Thymus (tissue), 14 donors: ENCODE data around the gene SLC35B1. TPM values are rescaled to one million over a fixed set of nuclear protein-coding genes. Genes with fewer than 3 reads are reported as not detected.
A peak's percentile ranks its signal among the peaks of the same experiment; 100 is the strongest.

Experiments used
- DNase-seq, 9 donors: peaks; one replicate each; pipeline ENCODE4 v3.0.0-alpha.2; 2013; ENCODE audit warnings: low spot score in 9 of 9, low read depth in 6 of 9, missing footprints in 1 of 9
- H3K27ac ChIP-seq, 2 donors: one replicate each; pipeline ENCODE4 v1.5.1; 2013; ENCODE audit warnings: control low read depth in 1 of 2, low read depth in 1 of 2, low read length in 1 of 2, mild to moderate bottlenecking in 1 of 2, moderate library complexity in 1 of 2
- H3K27me3 ChIP-seq, 2 donors: one replicate each; pipeline ENCODE4 v1.5.1; 2013; ENCODE audit warnings: low read length in 1 of 2; ENCODE audit not compliant: control insufficient read depth in 2 of 2, insufficient read depth in 1 of 2
- H3K36me3 ChIP-seq, 2 donors: one replicate each; pipeline ENCODE4 v1.5.1; 2013; ENCODE audit warnings: low read length in 1 of 2, mild to moderate bottlenecking in 1 of 2, moderate library complexity in 1 of 2; ENCODE audit not compliant: control insufficient read depth in 2 of 2, insufficient read depth in 2 of 2
- H3K4me1 ChIP-seq, 2 donors: one replicate each; pipeline ENCODE4 v1.5.1; 2013; ENCODE audit warnings: low read length in 2 of 2; ENCODE audit not compliant: control insufficient read depth in 2 of 2, insufficient read depth in 2 of 2
- H3K4me3 ChIP-seq, 2 donors: one replicate each; pipeline ENCODE4 v1.5.1; 2013; ENCODE audit warnings: low read length in 2 of 2, control low read depth in 1 of 2, mild to moderate bottlenecking in 1 of 2
- H3K9me3 ChIP-seq, 2 donors: one replicate each; pipeline ENCODE4 v1.5.1; 2013; ENCODE audit warnings: low read length in 1 of 2, mild to moderate bottlenecking in 1 of 2; ENCODE audit not compliant: control insufficient read depth in 2 of 2, insufficient read depth in 1 of 2
- whole genome bisulfite sequencing: extraction: QIAGEN DNeasy Blood & Tissue Kit; methylation state at CpG from one replicate; pipeline ENCODE4 v1.1.7; 2013; 5-methylcytosine and 5-hydroxymethylcytosine counted together
- long read RNA-seq, 10 donors: transcript quantifications; one replicate each; lab custom pipeline, GENCODE V29; 2026
- polyA plus RNA-seq: library from polyadenylated mRNA; stranded (reverse); fragments of 200-250 nt; gene quantifications from one replicate; pipeline ENCODE4 v1.2.3, GENCODE V29; 2013
- total RNA-seq: library from RNA; stranded (reverse); fragments of 120-200 nt; gene quantifications from one replicate; pipeline ENCODE4 v1.2.4, GENCODE V29; 2013
- donor health status: healthy.

The SLC35B1 gene, protein sequence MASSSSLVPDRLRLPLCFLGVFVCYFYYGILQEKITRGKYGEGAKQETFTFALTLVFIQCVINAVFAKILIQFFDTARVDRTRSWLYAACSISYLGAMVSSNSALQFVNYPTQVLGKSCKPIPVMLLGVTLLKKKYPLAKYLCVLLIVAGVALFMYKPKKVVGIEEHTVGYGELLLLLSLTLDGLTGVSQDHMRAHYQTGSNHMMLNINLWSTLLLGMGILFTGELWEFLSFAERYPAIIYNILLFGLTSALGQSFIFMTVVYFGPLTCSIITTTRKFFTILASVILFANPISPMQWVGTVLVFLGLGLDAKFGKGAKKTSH
- total RNA-seq (33.3 TPM), polyA plus RNA-seq (50.0 TPM)
- long read RNA-seq, donor 1, partial matches to known transcripts = 0 of 1 reads
- long read RNA-seq, donor 1, other reads (novel, unspliced or antisense) = 0 of 1 reads
- long read RNA-seq, donor 2 = 0 reads
- long read RNA-seq, donor 3, transcript SLC35B1-220 (9 exons, 1,611 nt) = major isoform, 10 of 43 reads
- long read RNA-seq, donor 3, partial matches to known transcripts = 23 of 43 reads
- long read RNA-seq, donor 3, other reads (novel, unspliced or antisense) = 0 of 43 reads
- long read RNA-seq, donor 4, partial matches to known transcripts = 0 of 5 reads
- long read RNA-seq, donor 4, other reads (novel, unspliced or antisense) = 0 of 5 reads
- long read RNA-seq, donor 5, transcript SLC35B1-220 (9 exons, 1,611 nt) = major isoform, 12 of 38 reads
- long read RNA-seq, donor 5, transcript SLC35B1-212 (2 exons, 464 nt) = minor isoform, 5 of 38 reads
- long read RNA-seq, donor 5, partial matches to known transcripts = 14 of 38 reads
- long read RNA-seq, donor 5, other reads (novel, unspliced or antisense) = 0 of 38 reads
- long read RNA-seq, donor 6, transcript SLC35B1-220 (9 exons, 1,611 nt) = major isoform, 8 of 14 reads
- long read RNA-seq, donor 6, partial matches to known transcripts = 0 of 14 reads
- long read RNA-seq, donor 6, other reads (novel, unspliced or antisense) = 0 of 14 reads
- long read RNA-seq, donor 7, transcript SLC35B1-209 (9 exons, 1,320 nt) = major isoform, 6 of 14 reads
- long read RNA-seq, donor 7, transcript SLC35B1-220 (9 exons, 1,611 nt) = minor isoform, 5 of 14 reads
- long read RNA-seq, donor 7, partial matches to known transcripts = 0 of 14 reads
- long read RNA-seq, donor 7, other reads (novel, unspliced or antisense) = 0 of 14 reads
- long read RNA-seq, donor 8, partial matches to known transcripts = 0 of 3 reads
- long read RNA-seq, donor 8, other reads (novel, unspliced or antisense) = 0 of 3 reads
- long read RNA-seq, donor 9, transcript SLC35B1-220 (9 exons, 1,611 nt) = major isoform, 7 of 9 reads
- long read RNA-seq, donor 9, partial matches to known transcripts = 0 of 9 reads
- long read RNA-seq, donor 9, other reads (novel, unspliced or antisense) = 0 of 9 reads
- long read RNA-seq, donor 10, partial matches to known transcripts = 0 of 6 reads
- long read RNA-seq, donor 10, other reads (novel, unspliced or antisense) = 0 of 6 reads

- H3K4me3 ChIP-seq = peak within 1 kb of the TSS; percentile 86 to 91
- no peaks in the 10 kb centered on the region for H3K9me3 ChIP-seq
- WGBS = 2% methylated on average over 53 of the region's 53 CpGs
- H3K4me1 ChIP-seq = peaks cover 5 to 23% of the 10 kb centered on the region in 2 donors
- peak within 1 kb of the TSS; percentile 75 to 92 for H3K27ac ChIP-seq
- peaks cover 51 to 63% of the 10 kb centered on the region in 2 donors for H3K36me3 ChIP-seq
- H3K27me3 ChIP-seq = no peaks in the 10 kb centered on the region
- DNase-seq = peak; percentile 95 to 99 (median 98)
Measured at GRCh38 chr17:49707608-49708514, at the start of gene SLC35B1. Gene SLC35B1 (minus strand): TSS chr17:49707964. CDS start chr17:49707833, 131 bp downstream.

- H3K9me3 ChIP-seq = no peaks in the 10 kb centered on the region
- no peak for DNase-seq
- 86% methylated on average over 6 of the region's 6 CpGs for WGBS
- peak overlapping the region; percentile 64 to 68 for H3K27ac ChIP-seq
- H3K4me1 ChIP-seq = peaks cover 61 to 64% of the 10 kb centered on the region in 2 donors
- H3K4me3 ChIP-seq = no peak overlapping the region
- H3K27me3 ChIP-seq = no peaks in the 10 kb centered on the region
- H3K36me3 ChIP-seq = peaks cover 16 to 17% of the 10 kb centered on the region in 2 donors
Measured at GRCh38 chr17:49757151-49757777, 49.5 kb upstream of the SLC35B1 start.

DNA sequence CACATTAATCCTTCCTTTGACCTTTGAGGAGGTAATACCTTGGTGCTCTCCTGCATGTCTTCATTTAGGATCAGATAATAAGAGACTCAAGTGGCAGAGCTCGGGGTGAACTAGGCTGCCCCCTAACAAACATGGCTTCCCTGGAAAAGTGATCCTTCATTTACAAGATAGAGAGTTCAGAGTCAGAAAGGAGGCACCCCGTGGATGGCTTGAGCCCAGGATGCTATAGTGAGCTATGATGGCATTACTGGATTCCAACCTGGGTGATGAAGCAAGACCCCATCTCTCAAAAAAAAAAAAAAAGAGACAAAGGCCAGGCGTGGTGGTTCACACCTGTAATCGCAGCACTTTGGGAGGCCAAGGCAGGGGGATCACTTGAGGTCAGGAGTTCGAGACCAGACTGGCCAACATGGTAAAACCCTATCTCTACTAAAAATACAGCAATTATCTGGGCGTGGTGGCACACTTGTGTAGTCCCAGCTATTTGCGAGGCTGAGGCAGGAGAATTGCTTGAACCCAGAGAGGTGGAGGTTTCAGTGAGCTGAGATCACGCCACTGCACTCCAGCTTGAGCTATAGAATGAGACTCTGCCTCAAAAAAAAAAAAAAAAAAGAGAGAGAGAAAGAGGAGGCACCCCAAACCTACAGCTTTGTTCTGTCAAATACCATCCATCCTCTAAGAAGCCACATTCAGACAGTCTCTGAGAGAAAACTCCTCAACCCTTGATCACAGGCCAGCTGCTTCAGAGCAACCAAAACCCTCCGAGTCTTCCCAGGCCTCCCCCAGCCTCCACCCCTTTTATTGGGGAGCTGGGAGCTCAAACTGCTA is 48.8 kb upstream of the SLC35B1 start:
- H3K9me3 ChIP-seq = no peaks in the 10 kb centered on the region
- peaks cover 16 to 17% of the 10 kb centered on the region in 2 donors for H3K36me3 ChIP-seq
- WGBS = 78% methylated on average over 9 of the region's 9 CpGs
- DNase-seq = peak in 1 of 9 donors; percentile 67
- no peaks in the 10 kb centered on the region for H3K27me3 ChIP-seq
- no peak overlapping the region for H3K4me3 ChIP-seq
- peak overlapping the region; percentile 64 to 68 for H3K27ac ChIP-seq
- peaks cover 56 to 61% of the 10 kb centered on the region in 2 donors for H3K4me1 ChIP-seq

- Histone ChIP-seq H3K27me3 (no peaks in the 10 kb centered on the region), H3K27ac (peak overlapping the region in 1 of 2 donors; percentile 25), H3K4me1 (peaks cover 48 to 53% of the 10 kb centered on the region in 2 donors), H3K9me3 (no peaks in the 10 kb centered on the region), H3K36me3 (peaks cover 16 to 17% of the 10 kb centered on the region in 2 donors), H3K4me3 (no peak overlapping the region)
- WGBS = 95% methylated on average over 4 of the region's 4 CpGs
- DNase-seq = no peak
Measured at GRCh38 chr17:49755663-49756283, 48.0 kb upstream of the SLC35B1 start.

DNA sequence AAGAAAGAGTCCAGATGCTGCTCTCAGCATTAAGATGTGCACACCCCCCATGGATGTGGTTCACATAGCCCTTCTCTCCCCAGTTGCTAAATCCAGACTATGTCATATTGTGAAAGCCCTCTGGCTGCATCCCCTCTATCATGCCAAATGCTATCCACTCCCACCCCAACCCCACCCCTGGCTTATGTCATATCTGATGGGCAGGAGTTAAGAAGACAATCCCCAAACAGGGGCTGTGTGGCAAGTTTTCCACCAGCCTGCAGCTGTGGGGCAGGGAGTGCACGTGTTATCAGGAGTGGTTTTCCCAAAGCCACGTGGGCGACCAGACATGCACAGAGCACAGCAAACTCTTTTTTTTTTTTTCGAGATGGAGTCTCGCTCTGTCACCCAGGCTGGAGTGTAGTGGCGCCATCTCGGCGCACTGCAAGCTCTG is 46.2 kb upstream of the SLC35B1 start:
- H3K4me3 ChIP-seq = no peak overlapping the region
- no peaks in the 10 kb centered on the region for H3K27me3 ChIP-seq
- H3K9me3 ChIP-seq = no peaks in the 10 kb centered on the region
- H3K36me3 ChIP-seq = peaks cover 12% of the 10 kb centered on the region in 2 donors
- WGBS = 32% methylated on average over 8 of the region's 8 CpGs
- H3K4me1 ChIP-seq = peaks cover 47 to 67% of the 10 kb centered on the region in 2 donors
- no peak for DNase-seq
- H3K27ac ChIP-seq = peak overlapping the region; percentile 18 to 36

- peaks cover 56 to 79% of the 10 kb centered on the region in 2 donors for H3K4me1 ChIP-seq
- peaks cover 4 to 12% of the 10 kb centered on the region in 2 donors for H3K36me3 ChIP-seq
- no peaks in the 10 kb centered on the region for H3K27me3 ChIP-seq
- H3K9me3 ChIP-seq = no peaks in the 10 kb centered on the region
- 96% methylated on average over 3 of the region's 3 CpGs for WGBS
- no peak overlapping the region for H3K27ac ChIP-seq
- no peak for DNase-seq
- H3K4me3 ChIP-seq = no peak overlapping the region
Measured at GRCh38 chr17:49752508-49752907, 44.7 kb upstream of the SLC35B1 start.

GRCh38 chr17:49749730-49750129 is 42.0 kb upstream of the SLC35B1 start:
- Histone ChIP-seq H3K9me3 (no peaks in the 10 kb centered on the region), H3K27ac (peak overlapping the region; percentile 76 to 93), H3K36me3 (peaks cover 0 to 5% of the 10 kb centered on the region in 2 donors), H3K4me3 (no peak overlapping the region), H3K4me1 (peaks cover 58 to 77% of the 10 kb centered on the region in 2 donors), H3K27me3 (no peaks in the 10 kb centered on the region)
- DNase-seq = peak in 1 of 9 donors; percentile 27
- 96% methylated on average over 3 of the region's 3 CpGs for WGBS
